ENCODE measurements around the gene IL16. TPM values are rescaled to one million over a fixed set of nuclear protein-coding genes. Genes with fewer than 3 reads are reported as not detected.

Gene IL16
- polyA plus RNA-seq, 1 experiment: 0.01 TPM

- Histone ChIP-seq H3K4me3 (ENCODE audit: low read depth, low read length) (no peak overlapping the region), H3K36me3 (ENCODE audit: control insufficient read depth, insufficient read depth, low read length) (no peaks in the 10 kb centered on the region), H3K27me3 (ENCODE audit: control insufficient read depth, insufficient read depth, low read length) (peaks cover 3% of the 10 kb centered on the region)
- ChIA-PET CTCF (interaction anchor here (0.6 to 3.4 kb wide), 5 partner anchors 14 to 606 kb away, joined by 3 to 29 read pairs (median 5); no protein-coding TSS in a partner anchor), POLR2A (no interaction called here)
- no peak for TF ChIP-seq CTCF (IDR thresholded peaks at IDR 0.05; ENCODE audit: insufficient read depth, low read depth, low read length)
- DNase-seq (ENCODE audit: low read depth): no peak
Observed at GRCh38 chr15:81280696-81281455, 84.2 kb downstream of the IL16 start.

GRCh38 chr15:81281456-81281735 is 84.7 kb downstream of the IL16 start:
- Histone ChIP-seq H3K4me3 (ENCODE audit: low read depth, low read length) (no peak overlapping the region), H3K27me3 (ENCODE audit: control insufficient read depth, insufficient read depth, low read length) (peaks cover 3% of the 10 kb centered on the region), H3K36me3 (ENCODE audit: control insufficient read depth, insufficient read depth, low read length) (no peaks in the 10 kb centered on the region)
- TF ChIP-seq CTCF (IDR thresholded peaks at IDR 0.05; ENCODE audit: insufficient read depth, low read depth, low read length): no peak
- no peak for DNase-seq (ENCODE audit: low read depth)
- POLR2A ChIA-PET: no interaction called here
- CTCF ChIA-PET: interaction anchor here (1.0 to 3.4 kb wide), 3 partner anchors 15 to 119 kb away, joined by 3 to 29 read pairs (median 14); no protein-coding TSS in a partner anchor

GRCh38 chr15:81281766-81282605 is 85.3 kb downstream of the IL16 start:
- no peak overlapping the region for H3K4me3 ChIP-seq (ENCODE audit: low read depth, low read length)
- ChIA-PET CTCF (interaction anchor here (0.7 to 3.2 kb wide), 6 partner anchors 13 to 118 kb away, joined by 3 to 29 read pairs (median 4); no protein-coding TSS in a partner anchor), POLR2A (no interaction called here)
- H3K36me3 ChIP-seq (ENCODE audit: control insufficient read depth, insufficient read depth, low read length): no peaks in the 10 kb centered on the region
- peaks cover 3% of the 10 kb centered on the region for H3K27me3 ChIP-seq (ENCODE audit: control insufficient read depth, insufficient read depth, low read length)
- no peak for TF ChIP-seq CTCF (IDR thresholded peaks at IDR 0.05; ENCODE audit: insufficient read depth, low read depth, low read length)
- no peak for DNase-seq (ENCODE audit: low read depth)

GRCh38 chr15:81282606-81282895 is 85.9 kb downstream of the IL16 start:
- CTCF ChIA-PET: interaction anchor here (0.7 to 1.9 kb wide), 4 partner anchors 13 to 60 kb away, joined by 3 to 4 read pairs (median 4); no protein-coding TSS in a partner anchor
- POLR2A ChIA-PET: no interaction called here
- TF ChIP-seq CTCF (IDR thresholded peaks at IDR 0.05; ENCODE audit: insufficient read depth, low read depth, low read length): no peak
- H3K4me3 ChIP-seq (ENCODE audit: low read depth, low read length): no peak overlapping the region
- H3K27me3 ChIP-seq (ENCODE audit: control insufficient read depth, insufficient read depth, low read length): peaks cover 3% of the 10 kb centered on the region
- no peak for DNase-seq (ENCODE audit: low read depth)
- H3K36me3 ChIP-seq (ENCODE audit: control insufficient read depth, insufficient read depth, low read length): no peaks in the 10 kb centered on the region

- H3K4me3 ChIP-seq (ENCODE audit: low read depth, low read length): no peak overlapping the region
- TF ChIP-seq CTCF (IDR thresholded peaks at IDR 0.05; ENCODE audit: insufficient read depth, low read depth, low read length): no peak
- no peak for DNase-seq (ENCODE audit: low read depth)
- POLR2A ChIA-PET: interaction anchor here (0.6 kb wide), 1 partner anchor 11 kb away, joined by 3 read pairs; no protein-coding TSS in a partner anchor
- peaks cover 3% of the 10 kb centered on the region for H3K27me3 ChIP-seq (ENCODE audit: control insufficient read depth, insufficient read depth, low read length)
- no peaks in the 10 kb centered on the region for H3K36me3 ChIP-seq (ENCODE audit: control insufficient read depth, insufficient read depth, low read length)
- CTCF ChIA-PET: interaction anchor here (1.1 to 2.0 kb wide), 6 partner anchors 8 to 117 kb away, joined by 3 to 10 read pairs (median 4); no protein-coding TSS in a partner anchor
Observed at GRCh38 chr15:81282911-81283310, 86.2 kb downstream of the IL16 start.
